Measurements from ENCODE around the gene SLC38A3.
"Not testable (repeated sequence)": the region's sequence is repeated elsewhere in the genome, so short reads cannot be mapped to it uniquely, and the experiment has no call there.

Gene SLC38A3

GRCh38 chr3:50211930-50212329, 6.9 kb downstream of the SLC38A3 start:
- FAIRE-seq, result no peak

- no peak for FAIRE-seq
Measured at GRCh38 chr3:50212502-50212901, 7.4 kb downstream of the SLC38A3 start.

- FAIRE-seq, result no peak
Measured at GRCh38 chr3:50212971-50213370, 7.9 kb downstream of the SLC38A3 start.

GRCh38 chr3:50213373-50213772, 8.3 kb downstream of the SLC38A3 start:
- no peak for FAIRE-seq

- FAIRE-seq, result no peak
Measured at GRCh38 chr3:50214824-50215223, 9.8 kb downstream of the SLC38A3 start.

GRCh38 chr3:50215529-50215928, 10.5 kb downstream of the SLC38A3 start:
- no peak for FAIRE-seq

GRCh38 chr3:50217681-50218080, 12.6 kb downstream of the SLC38A3 start:
- no peak for FAIRE-seq

- no peak for FAIRE-seq
Measured at GRCh38 chr3:50218448-50218847, 13.4 kb downstream of the SLC38A3 start.

GRCh38 chr3:50219285-50219684, 14.2 kb downstream of the SLC38A3 start:
- no peak for FAIRE-seq

- FAIRE-seq, result no peak
Measured at GRCh38 chr3:50220109-50220508, 15.0 kb downstream of the SLC38A3 start.

GRCh38 chr3:50221051-50221410, 16.0 kb downstream of the SLC38A3 start:
- no peak for FAIRE-seq

GRCh38 chr3:50221411-50222168, 16.5 kb downstream of the SLC38A3 start:
- no peak for FAIRE-seq

GRCh38 chr3:50222169-50222528, 17.1 kb downstream of the SLC38A3 start:
- no peak for FAIRE-seq

- FAIRE-seq, result no peak
Measured at GRCh38 chr3:50224639-50225038, 19.6 kb downstream of the SLC38A3 start.

GRCh38 chr3:50226888-50227389, 21.9 kb downstream of the SLC38A3 start:
- FAIRE-seq, result no peak

- FAIRE-seq, result no peak
Measured at GRCh38 chr3:50227390-50228183, 22.5 kb downstream of the SLC38A3 start.

GRCh38 chr3:50228184-50228763, 23.2 kb downstream of the SLC38A3 start:
- FAIRE-seq, result not testable (repeated sequence)

- no peak for FAIRE-seq
Measured at GRCh38 chr3:50229490-50229889, 24.4 kb downstream of the SLC38A3 start.

GRCh38 chr3:50230104-50230793, 25.2 kb downstream of the SLC38A3 start:
- FAIRE-seq, result no peak

GRCh38 chr3:50230794-50231125, 25.7 kb downstream of the SLC38A3 start:
- FAIRE-seq, result no peak

GRCh38 chr3:50231581-50231980, 26.5 kb downstream of the SLC38A3 start:
- FAIRE-seq, result no peak

GRCh38 chr3:50232303-50232702, 27.2 kb downstream of the SLC38A3 start:
- no peak for FAIRE-seq

GRCh38 chr3:50233176-50233575, 28.1 kb downstream of the SLC38A3 start:
- no peak for FAIRE-seq
